Endothelial cell (in vitro differentiated cells): ENCODE data around the gene ACAA2. TPM values are rescaled to one million over a fixed set of nuclear protein-coding genes. Genes with fewer than 3 reads are reported as not detected.
A peak's percentile ranks its signal among the peaks of the same experiment; 100 is the strongest.
"Not testable (repeated sequence)": the region's sequence is repeated elsewhere in the genome, so short reads cannot be mapped to it uniquely, and the experiment has no call there.

Source experiments
- DNase-seq: peaks from one replicate; pipeline ENCODE4 v3.0.0; 2021; ENCODE audit warnings: low spot score
- H3K27ac Mint-ChIP-seq: one replicate; pipeline ENCODE4 v1.8.0; 2021; ENCODE audit warnings: mixed read lengths, inconsistent platforms; ENCODE audit not compliant: unreplicated experiment
- H3K27me3 Mint-ChIP-seq: one replicate; pipeline ENCODE4 v1.8.0; 2021; ENCODE audit warnings: mild to moderate bottlenecking, moderate library complexity, mixed read lengths, inconsistent platforms; ENCODE audit not compliant: unreplicated experiment
- H3K36me3 Mint-ChIP-seq: one replicate; pipeline ENCODE4 v1.8.0; 2021; ENCODE audit warnings: mild to moderate bottlenecking, low read depth, mixed read lengths, inconsistent platforms; ENCODE audit not compliant: unreplicated experiment
- H3K4me1 Mint-ChIP-seq: one replicate; pipeline ENCODE4 v1.8.0; 2021; ENCODE audit warnings: mild to moderate bottlenecking, mixed read lengths, inconsistent platforms; ENCODE audit not compliant: unreplicated experiment
- H3K4me3 Mint-ChIP-seq: one replicate; pipeline ENCODE4 v1.8.0; 2021; ENCODE audit warnings: mild to moderate bottlenecking, mixed read lengths, inconsistent platforms; ENCODE audit not compliant: unreplicated experiment
- H3K9me3 Mint-ChIP-seq: one replicate; pipeline ENCODE4 v1.8.0; 2021; ENCODE audit warnings: mixed read lengths, inconsistent platforms; ENCODE audit not compliant: unreplicated experiment
- total RNA-seq: library from RNA; stranded (reverse); fragmentation: NEBNext Ultra II Directional; extraction: Animal tissue kit (Norgen Biotek cat#: 25700); gene quantifications from one replicate; pipeline ENCODE4 v1.2.1, GENCODE V29; 2021; ENCODE audit not compliant: unreplicated experiment
- TF ChIP-seq, protein P1 (sequence below): fragments of 200-600 bp; sonication (generic); IDR thresholded peaks from one replicate; pipeline ENCODE4 v1.5.0; 2021; ENCODE audit warnings: antibody characterized with exemption; ENCODE audit not compliant: unreplicated experiment

The ACAA2 gene
- total RNA-seq, 1 donor from 2014 or later, result 50.6 TPM

DNA sequence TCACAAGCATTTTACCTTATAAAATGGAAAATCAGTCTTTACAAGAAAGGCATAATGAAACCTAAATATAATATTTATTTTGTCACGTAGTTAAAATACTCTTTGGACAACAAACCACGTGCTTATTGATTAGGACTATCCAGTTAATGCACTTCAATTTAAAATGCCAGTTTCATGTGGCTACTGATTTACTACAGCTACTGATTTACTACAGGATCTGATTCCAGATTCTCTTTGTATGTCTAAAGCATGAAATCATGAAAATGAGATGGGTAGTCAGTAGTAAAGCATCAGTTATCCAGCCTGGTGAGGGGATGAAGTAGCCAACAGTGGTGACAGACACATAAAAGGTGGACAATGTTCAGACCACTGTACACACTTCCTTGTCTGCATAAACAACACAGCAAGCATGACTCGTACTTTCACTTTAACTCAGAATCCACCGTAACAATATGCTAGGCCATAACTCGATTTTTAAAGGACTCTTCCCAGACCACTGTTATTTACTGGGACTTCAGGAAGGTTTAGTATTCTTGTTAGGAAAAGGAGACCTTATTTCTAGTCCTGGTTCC is 24.9 kb downstream of the ACAA2 start:
- Mint-ChIP-seq H3K27me3 (no peaks in the 10 kb centered on the region), H3K4me3 (no peak overlapping the region), H3K9me3 (no peaks in the 10 kb centered on the region), H3K36me3 (peaks cover 9% of the 10 kb centered on the region), H3K27ac (no peak overlapping the region), H3K4me1 (no peaks in the 10 kb centered on the region)
- TF ChIP-seq, protein P1, sequence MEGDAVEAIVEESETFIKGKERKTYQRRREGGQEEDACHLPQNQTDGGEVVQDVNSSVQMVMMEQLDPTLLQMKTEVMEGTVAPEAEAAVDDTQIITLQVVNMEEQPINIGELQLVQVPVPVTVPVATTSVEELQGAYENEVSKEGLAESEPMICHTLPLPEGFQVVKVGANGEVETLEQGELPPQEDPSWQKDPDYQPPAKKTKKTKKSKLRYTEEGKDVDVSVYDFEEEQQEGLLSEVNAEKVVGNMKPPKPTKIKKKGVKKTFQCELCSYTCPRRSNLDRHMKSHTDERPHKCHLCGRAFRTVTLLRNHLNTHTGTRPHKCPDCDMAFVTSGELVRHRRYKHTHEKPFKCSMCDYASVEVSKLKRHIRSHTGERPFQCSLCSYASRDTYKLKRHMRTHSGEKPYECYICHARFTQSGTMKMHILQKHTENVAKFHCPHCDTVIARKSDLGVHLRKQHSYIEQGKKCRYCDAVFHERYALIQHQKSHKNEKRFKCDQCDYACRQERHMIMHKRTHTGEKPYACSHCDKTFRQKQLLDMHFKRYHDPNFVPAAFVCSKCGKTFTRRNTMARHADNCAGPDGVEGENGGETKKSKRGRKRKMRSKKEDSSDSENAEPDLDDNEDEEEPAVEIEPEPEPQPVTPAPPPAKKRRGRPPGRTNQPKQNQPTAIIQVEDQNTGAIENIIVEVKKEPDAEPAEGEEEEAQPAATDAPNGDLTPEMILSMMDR, result no peak
- DNase-seq, result no peak

DNA sequence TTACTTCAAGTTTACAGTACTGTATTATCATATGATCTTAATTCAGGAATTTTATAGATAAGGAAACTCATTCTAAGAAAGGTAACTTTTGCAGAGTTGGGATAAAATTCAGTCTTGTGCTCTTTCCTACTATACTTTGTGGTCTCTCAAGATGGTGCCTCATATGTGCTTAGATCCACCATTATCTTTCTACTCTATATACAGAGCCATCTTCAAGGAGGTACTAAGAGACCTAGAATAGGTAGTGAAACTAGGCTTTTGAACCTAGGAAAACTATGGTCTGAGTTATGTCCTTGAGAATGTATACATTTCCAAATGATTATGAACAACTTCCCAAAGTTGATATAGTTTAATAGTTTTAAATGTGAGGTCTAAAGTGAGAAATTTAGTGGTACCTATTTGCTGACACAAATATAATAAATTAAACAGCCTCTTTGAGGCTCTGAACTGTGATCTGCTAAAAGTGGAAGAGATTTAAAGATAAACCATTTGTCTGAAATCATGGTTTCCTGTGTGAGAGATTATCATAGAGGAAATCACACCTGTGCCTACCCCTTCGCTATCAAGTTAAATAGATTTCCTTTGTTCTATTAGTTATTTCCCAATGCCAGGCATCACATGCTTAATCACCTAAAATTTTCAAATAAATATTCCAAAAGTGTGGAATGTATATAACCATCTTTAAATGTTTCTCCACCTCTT is 27.2 kb downstream of the ACAA2 start:
- Mint-ChIP-seq H3K4me1 (no peaks in the 10 kb centered on the region), H3K36me3 (peaks cover 13% of the 10 kb centered on the region), H3K4me3 (no peak overlapping the region), H3K27me3 (no peaks in the 10 kb centered on the region), H3K9me3 (no peaks in the 10 kb centered on the region), H3K27ac (no peak overlapping the region)
- DNase-seq, result no peak
- TF ChIP-seq, protein P1, result no peak

DNA sequence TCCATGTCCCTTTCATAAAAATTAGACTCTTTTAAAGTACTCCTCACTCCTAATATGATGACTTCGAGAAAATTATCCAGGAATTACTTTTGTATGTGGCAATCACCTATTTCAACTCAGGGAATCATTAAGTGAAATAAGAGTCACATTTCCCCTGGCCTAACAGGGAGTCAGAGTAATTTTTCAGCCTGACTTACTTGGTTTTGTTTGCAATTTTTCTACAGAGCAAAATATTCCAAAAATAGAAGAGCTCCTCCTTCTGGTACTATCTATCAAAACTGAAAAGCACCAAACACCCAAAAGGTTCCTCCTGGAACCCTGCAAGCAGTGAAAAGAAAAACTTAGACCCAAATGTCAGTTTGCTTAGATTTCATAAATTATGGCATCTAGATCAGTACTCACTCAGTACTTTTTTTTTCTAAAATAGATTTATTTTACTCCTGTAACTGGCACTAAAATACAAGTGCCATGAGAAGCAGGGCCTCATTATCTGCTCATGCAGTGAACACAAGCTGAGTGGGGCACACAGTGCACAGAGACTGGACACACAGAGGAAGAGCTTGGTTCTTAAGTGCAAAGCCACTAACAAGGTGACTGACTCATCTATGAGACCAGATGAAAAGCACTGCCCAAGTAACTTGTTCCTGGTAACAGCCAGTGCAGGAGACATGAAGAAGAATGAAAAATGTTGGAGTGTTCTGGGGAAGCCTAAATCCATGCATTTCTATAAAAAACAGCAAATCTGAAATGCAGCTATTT is 28.7 kb downstream of the ACAA2 start:
- Mint-ChIP-seq H3K9me3 (no peaks in the 10 kb centered on the region), H3K27ac (no peak overlapping the region), H3K4me1 (no peaks in the 10 kb centered on the region), H3K4me3 (no peak overlapping the region), H3K36me3 (peaks cover 28% of the 10 kb centered on the region), H3K27me3 (no peaks in the 10 kb centered on the region)
- TF ChIP-seq, protein P1, result no peak
- no peak for DNase-seq

DNA sequence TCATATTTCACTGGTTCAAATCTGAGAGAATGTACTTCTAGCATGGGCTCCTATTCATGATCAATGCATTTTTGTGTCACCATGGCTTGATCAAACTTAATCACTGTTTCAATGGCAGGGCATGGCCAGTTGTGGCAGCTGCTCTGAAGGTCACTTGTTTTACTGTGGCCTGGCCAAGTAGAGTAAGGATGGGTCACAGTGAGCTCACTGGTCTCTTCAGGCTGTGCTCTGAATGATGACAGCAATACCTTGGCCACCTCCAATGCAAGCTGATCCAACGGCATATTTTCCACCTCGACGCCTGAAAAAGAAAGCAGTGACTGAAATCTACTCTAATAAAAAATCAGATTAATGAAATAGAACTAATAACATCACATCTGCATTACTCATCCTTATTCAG is 29.7 kb downstream of the ACAA2 start:
- DNase-seq, H3K4me1 Mint-ChIP-seq, H3K4me3 Mint-ChIP-seq, H3K27me3 Mint-ChIP-seq, H3K9me3 Mint-ChIP-seq, H3K27ac Mint-ChIP-seq: not testable (repeated sequence)
- peaks cover 38% of the 10 kb centered on the region for H3K36me3 Mint-ChIP-seq

DNA sequence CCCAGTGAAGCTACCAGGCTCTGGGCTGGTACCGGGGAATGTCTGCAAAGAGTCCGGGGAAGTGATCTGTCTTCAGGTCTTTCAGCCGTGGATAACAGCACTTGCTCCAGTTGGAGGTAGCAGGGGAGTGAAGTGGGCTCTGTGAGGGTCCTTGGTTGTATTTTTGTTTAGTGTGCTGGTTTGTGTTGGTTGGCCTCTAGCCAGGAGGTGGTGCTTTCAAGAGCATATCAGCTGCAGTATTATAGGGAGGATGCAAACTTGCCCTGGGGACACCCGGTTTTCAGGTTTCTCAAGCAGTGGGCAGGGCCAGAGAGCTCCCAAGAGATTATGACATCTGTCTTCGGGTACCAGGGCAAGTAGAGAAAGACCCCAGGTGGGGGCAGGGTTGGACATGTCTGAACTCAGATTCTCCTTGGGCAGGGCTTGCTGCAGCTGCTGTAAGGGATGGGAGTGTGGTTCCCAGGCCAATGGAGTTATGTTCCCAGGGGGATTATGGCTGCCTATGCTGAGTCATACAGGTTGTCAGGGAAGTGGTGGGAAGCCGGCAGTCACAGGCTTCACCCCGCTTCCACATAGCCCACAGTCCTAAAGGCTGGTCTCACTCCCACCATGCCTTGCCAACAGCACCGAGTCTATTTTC is 34.4 kb downstream of the ACAA2 start:
- TF ChIP-seq, protein P1, result no peak
- H3K4me3 Mint-ChIP-seq, result peak overlapping the region; percentile 43
- DNase-seq, result no peak
- H3K27me3 Mint-ChIP-seq, result no peaks in the 10 kb centered on the region
- H3K4me1 Mint-ChIP-seq, result no peaks in the 10 kb centered on the region
- H3K36me3 Mint-ChIP-seq, result peaks cover 41% of the 10 kb centered on the region
- no peak overlapping the region for H3K27ac Mint-ChIP-seq
- H3K9me3 Mint-ChIP-seq, result peaks cover 4% of the 10 kb centered on the region
